ENCODE measurements around the gene ASCL5. TPM values are rescaled to one million over a fixed set of nuclear protein-coding genes. Genes with fewer than 3 reads are reported as not detected.

The ASCL5 gene
- total and polyA plus RNA-seq, 4 donors, result 0.01 to 0.25 (median 0.14) TPM; not detected in 1

DNA sequence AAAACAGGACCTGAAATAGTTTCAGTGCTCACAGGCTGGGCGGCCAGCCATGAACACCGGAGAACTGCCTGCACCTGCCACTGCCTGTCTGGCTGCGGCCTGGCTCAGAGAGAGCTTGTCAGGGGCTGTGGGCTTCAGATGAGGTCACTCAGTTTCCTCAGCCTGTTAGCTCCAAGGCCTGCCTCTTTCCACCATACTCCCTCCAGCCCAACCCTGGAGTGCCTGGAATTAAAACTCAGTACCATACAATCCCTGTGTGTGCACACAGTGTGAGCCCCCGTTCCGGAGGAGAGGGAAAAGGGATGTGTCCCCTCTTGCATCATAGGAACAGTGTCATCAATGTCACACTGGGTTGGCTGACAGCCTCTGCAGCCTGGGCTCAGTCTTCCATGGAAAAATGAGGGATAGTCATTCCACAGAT lies 30.9 kb downstream of the ASCL5 start:
- Histone ChIP-seq H3K4me3 (no peak overlapping the region), H3K27ac (ENCODE audit: low read depth in 1 of 2, low read length in 1 of 2) (no peak overlapping the region), H3K27me3 (ENCODE audit: control insufficient read depth in 3 of 3, insufficient read depth in 3 of 3, low read length in 2 of 3) (no peaks in the 10 kb centered on the region), H3K9me3 (ENCODE audit: control insufficient read depth in 4 of 4, insufficient read depth in 3 of 4, low read length in 3 of 4) (no peaks in the 10 kb centered on the region), H3K9ac (ENCODE audit: insufficient read depth in 1 of 2, low read length in 2 of 2) (no peak overlapping the region), H3K36me3 (ENCODE audit: control insufficient read depth in 4 of 4, insufficient read depth in 4 of 4, low read length in 4 of 4) (no peaks in the 10 kb centered on the region), H3K4me1 (ENCODE audit: control insufficient read depth in 5 of 5, insufficient read depth in 5 of 5, low read length in 5 of 5) (peaks cover 0 to 16% (median 0%) of the 10 kb centered on the region in 5 donors)
- WGBS, 2 donors, result 80 to 85% methylated on average over 5 of the region's 5 CpGs
- TF ChIP-seq CTCF (IDR thresholded peaks at IDR 0.05; ENCODE audit: control extremely low read depth, extremely low read depth), result no peak
- ATAC-seq (ENCODE audit: insufficient read depth, low FRiP score) (no peak), DNase-seq (no peak)

- Histone ChIP-seq H3K36me3 (ENCODE audit: control insufficient read depth in 4 of 4, insufficient read depth in 4 of 4, low read length in 4 of 4) (no peaks in the 10 kb centered on the region), H3K27ac (ENCODE audit: low read depth in 1 of 2, low read length in 1 of 2) (no peak overlapping the region), H3K27me3 (ENCODE audit: control insufficient read depth in 3 of 3, insufficient read depth in 3 of 3, low read length in 2 of 3) (no peaks in the 10 kb centered on the region), H3K4me3 (no peak overlapping the region), H3K9ac (ENCODE audit: insufficient read depth in 1 of 2, low read length in 2 of 2) (no peak overlapping the region), H3K4me1 (ENCODE audit: control insufficient read depth in 5 of 5, insufficient read depth in 5 of 5, low read length in 5 of 5) (peaks cover 0 to 20% (median 0%) of the 10 kb centered on the region in 5 donors), H3K9me3 (ENCODE audit: control insufficient read depth in 4 of 4, insufficient read depth in 3 of 4, low read length in 3 of 4) (no peaks in the 10 kb centered on the region)
- no peak for TF ChIP-seq CTCF (IDR thresholded peaks at IDR 0.05; ENCODE audit: control extremely low read depth, extremely low read depth)
- DNase-seq, result no peak
- WGBS, 2 donors, result 93 to 95% methylated on average over 2 of the region's 2 CpGs
- no peak for ATAC-seq (ENCODE audit: insufficient read depth, low FRiP score)
Observed at GRCh38 chr1:201095581-201095980, 31.4 kb downstream of the ASCL5 start.

GRCh38 chr1:201094832-201095231 lies 32.2 kb downstream of the ASCL5 start:
- Histone ChIP-seq H3K9ac (ENCODE audit: insufficient read depth in 1 of 2, low read length in 2 of 2) (no peak overlapping the region), H3K27ac (ENCODE audit: low read depth in 1 of 2, low read length in 1 of 2) (no peak overlapping the region), H3K36me3 (ENCODE audit: control insufficient read depth in 4 of 4, insufficient read depth in 4 of 4, low read length in 4 of 4) (no peaks in the 10 kb centered on the region), H3K9me3 (ENCODE audit: control insufficient read depth in 4 of 4, insufficient read depth in 3 of 4, low read length in 3 of 4) (no peaks in the 10 kb centered on the region), H3K27me3 (ENCODE audit: control insufficient read depth in 3 of 3, insufficient read depth in 3 of 3, low read length in 2 of 3) (no peaks in the 10 kb centered on the region), H3K4me3 (no peak overlapping the region), H3K4me1 (ENCODE audit: control insufficient read depth in 5 of 5, insufficient read depth in 5 of 5, low read length in 5 of 5) (peaks cover 0 to 25% (median 0%) of the 10 kb centered on the region in 5 donors)
- no peak for TF ChIP-seq CTCF (IDR thresholded peaks at IDR 0.05; ENCODE audit: control extremely low read depth, extremely low read depth)
- WGBS, 2 donors, result 70 to 84% methylated on average over 4 of the region's 4 CpGs
- no peak for ATAC-seq (ENCODE audit: insufficient read depth, low FRiP score)
- peak; percentile 42 to 60 (median 54) for DNase-seq

- no peak overlapping the region for H3K27ac ChIP-seq (ENCODE audit: low read depth in 1 of 2, low read length in 1 of 2)
- H3K27me3 ChIP-seq (ENCODE audit: control insufficient read depth in 3 of 3, insufficient read depth in 3 of 3, low read length in 2 of 3), result no peaks in the 10 kb centered on the region
- no peak for TF ChIP-seq CTCF (IDR thresholded peaks at IDR 0.05; ENCODE audit: control extremely low read depth, extremely low read depth)
- no peaks in the 10 kb centered on the region for H3K9me3 ChIP-seq (ENCODE audit: control insufficient read depth in 4 of 4, insufficient read depth in 3 of 4, low read length in 3 of 4)
- H3K36me3 ChIP-seq (ENCODE audit: control insufficient read depth in 4 of 4, insufficient read depth in 4 of 4, low read length in 4 of 4), result no peaks in the 10 kb centered on the region
- H3K9ac ChIP-seq (ENCODE audit: insufficient read depth in 1 of 2, low read length in 2 of 2), result no peak overlapping the region
- ATAC-seq (ENCODE audit: insufficient read depth, low FRiP score) (no peak), DNase-seq (no peak)
- no peak overlapping the region for H3K4me3 ChIP-seq
- H3K4me1 ChIP-seq (ENCODE audit: control insufficient read depth in 5 of 5, insufficient read depth in 5 of 5, low read length in 5 of 5), result peaks cover 0 to 31% (median 0%) of the 10 kb centered on the region in 5 donors
- 81 to 82% methylated on average over 7 of the region's 7 CpGs for whole genome bisulfite sequencing, 2 donors
Observed at GRCh38 chr1:201093962-201094361, 33.0 kb downstream of the ASCL5 start.

Data from lung (tissue), 12 donors.